Breast epithelium (tissue), 3 donors: Measurements from ENCODE around the gene DNAH8.

ENCODE experiments used
- CTCF ChIP-seq, 3 donors: fragments of 450-650 bp; IDR thresholded peaks; one replicate each; pipeline ENCODE4 v1.5.1; 2016 to 2017; ENCODE audit warnings: antibody characterized with exemption in 3 of 3, mild to moderate bottlenecking in 3 of 3, moderate library complexity in 3 of 3
- POLR2A ChIP-seq: fragments of 450-650 bp; IDR thresholded peaks from one replicate; pipeline ENCODE4 v1.6.1; 2016; ENCODE audit warnings: antibody characterized with exemption, mild to moderate bottlenecking, moderate library complexity
- POLR2AphosphoS5 ChIP-seq, 3 donors: sonication (generic); formaldehyde crosslinking; IDR thresholded peaks; one replicate each; pipeline ENCODE4 v1.6.1; 2017; ENCODE audit warnings: antibody characterized with exemption in 3 of 3

- TF ChIP-seq CTCF (IDR thresholded peaks at IDR 0.05) (no peak), POLR2A (no peak), POLR2AphosphoS5 (IDR thresholded peaks at IDR 0.05) (no peak)
These were observed 47.7 kb downstream of the DNAH8 start for GRCh38 chr6:38762848-38763247.
